OCI-LY3 (cell line): Measurements from ENCODE around the gene LRRC4C.

ENCODE experiments used
- EZH2phosphoT487 ChIP-seq: fragments of 200-600 bp; shearing (Covaris generic); IDR thresholded peaks from 2 replicates; pipeline ENCODE4 v1.6.1; 2018; ENCODE audit warnings: antibody characterized with exemption, mixed run types, low read depth
- TF ChIP-seq, protein P1 (sequence below): fragments of 200-600, 300-600 bp; sonication (generic); IDR thresholded peaks from 2 replicates; pipeline ENCODE4 v1.5.1; 2014; ENCODE audit warnings: antibody characterized with exemption, low read length, low read depth

DNA sequence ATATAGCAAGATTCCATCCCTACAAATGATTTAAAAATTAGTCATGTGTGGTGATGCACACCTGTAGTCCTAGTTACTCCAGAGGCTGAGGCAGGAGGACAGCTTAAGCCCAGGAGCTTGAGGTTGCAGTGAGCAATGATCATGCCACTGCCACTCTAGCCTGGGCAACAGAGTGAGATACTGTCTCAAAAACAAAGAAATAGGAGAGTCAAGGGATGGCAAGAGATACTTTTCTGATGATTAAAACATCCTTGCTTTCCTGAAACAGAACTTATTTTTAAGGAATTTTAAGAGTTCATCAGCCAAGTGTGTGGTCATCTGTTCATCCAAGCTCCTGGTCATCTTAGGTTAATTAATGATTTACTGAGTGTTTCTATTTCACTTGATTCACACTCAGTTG is 1252.0 kb downstream of the LRRC4C start:
- TF ChIP-seq, protein P1, sequence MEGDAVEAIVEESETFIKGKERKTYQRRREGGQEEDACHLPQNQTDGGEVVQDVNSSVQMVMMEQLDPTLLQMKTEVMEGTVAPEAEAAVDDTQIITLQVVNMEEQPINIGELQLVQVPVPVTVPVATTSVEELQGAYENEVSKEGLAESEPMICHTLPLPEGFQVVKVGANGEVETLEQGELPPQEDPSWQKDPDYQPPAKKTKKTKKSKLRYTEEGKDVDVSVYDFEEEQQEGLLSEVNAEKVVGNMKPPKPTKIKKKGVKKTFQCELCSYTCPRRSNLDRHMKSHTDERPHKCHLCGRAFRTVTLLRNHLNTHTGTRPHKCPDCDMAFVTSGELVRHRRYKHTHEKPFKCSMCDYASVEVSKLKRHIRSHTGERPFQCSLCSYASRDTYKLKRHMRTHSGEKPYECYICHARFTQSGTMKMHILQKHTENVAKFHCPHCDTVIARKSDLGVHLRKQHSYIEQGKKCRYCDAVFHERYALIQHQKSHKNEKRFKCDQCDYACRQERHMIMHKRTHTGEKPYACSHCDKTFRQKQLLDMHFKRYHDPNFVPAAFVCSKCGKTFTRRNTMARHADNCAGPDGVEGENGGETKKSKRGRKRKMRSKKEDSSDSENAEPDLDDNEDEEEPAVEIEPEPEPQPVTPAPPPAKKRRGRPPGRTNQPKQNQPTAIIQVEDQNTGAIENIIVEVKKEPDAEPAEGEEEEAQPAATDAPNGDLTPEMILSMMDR: no peak
- TF ChIP-seq EZH2phosphoT487: no peak
